ENCODE results near the gene NCOR1. TPM values are rescaled to one million over a fixed set of nuclear protein-coding genes. Genes with fewer than 3 reads are reported as not detected.
"Not testable (repeated sequence)": the region's sequence is repeated elsewhere in the genome, so short reads cannot be mapped to it uniquely, and the experiment has no call there.

Gene NCOR1
- total RNA-seq, 1 donor: 139 TPM

DNA sequence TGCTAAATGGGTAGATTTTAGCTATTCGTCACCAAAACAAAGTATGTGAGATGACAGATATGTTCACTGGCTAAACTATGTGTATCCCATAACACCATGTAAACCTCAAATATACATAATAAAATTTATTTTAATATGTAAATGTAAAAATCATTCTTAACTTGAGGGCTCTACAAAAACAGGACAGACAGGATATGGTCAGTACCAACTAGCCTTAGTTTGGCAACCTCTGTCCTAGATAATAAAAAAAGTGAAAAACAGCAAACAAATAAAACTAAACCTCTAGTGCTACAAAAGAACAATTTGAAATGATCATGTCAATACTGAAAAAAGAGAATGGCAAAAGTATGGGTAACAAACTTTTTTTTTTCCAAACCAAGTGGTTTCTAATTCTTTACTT is 33.8 kb downstream of the NCOR1 start:
- TF ChIP-seq, protein P1, sequence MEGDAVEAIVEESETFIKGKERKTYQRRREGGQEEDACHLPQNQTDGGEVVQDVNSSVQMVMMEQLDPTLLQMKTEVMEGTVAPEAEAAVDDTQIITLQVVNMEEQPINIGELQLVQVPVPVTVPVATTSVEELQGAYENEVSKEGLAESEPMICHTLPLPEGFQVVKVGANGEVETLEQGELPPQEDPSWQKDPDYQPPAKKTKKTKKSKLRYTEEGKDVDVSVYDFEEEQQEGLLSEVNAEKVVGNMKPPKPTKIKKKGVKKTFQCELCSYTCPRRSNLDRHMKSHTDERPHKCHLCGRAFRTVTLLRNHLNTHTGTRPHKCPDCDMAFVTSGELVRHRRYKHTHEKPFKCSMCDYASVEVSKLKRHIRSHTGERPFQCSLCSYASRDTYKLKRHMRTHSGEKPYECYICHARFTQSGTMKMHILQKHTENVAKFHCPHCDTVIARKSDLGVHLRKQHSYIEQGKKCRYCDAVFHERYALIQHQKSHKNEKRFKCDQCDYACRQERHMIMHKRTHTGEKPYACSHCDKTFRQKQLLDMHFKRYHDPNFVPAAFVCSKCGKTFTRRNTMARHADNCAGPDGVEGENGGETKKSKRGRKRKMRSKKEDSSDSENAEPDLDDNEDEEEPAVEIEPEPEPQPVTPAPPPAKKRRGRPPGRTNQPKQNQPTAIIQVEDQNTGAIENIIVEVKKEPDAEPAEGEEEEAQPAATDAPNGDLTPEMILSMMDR (IDR thresholded peaks at IDR 0.05; ENCODE audit: insufficient read depth, low read length): no peak
- DNase-seq (ENCODE audit: low read depth): no peak
- H3K4me3 ChIP-seq (ENCODE audit: low read depth, low read length): no peak overlapping the region

DNA sequence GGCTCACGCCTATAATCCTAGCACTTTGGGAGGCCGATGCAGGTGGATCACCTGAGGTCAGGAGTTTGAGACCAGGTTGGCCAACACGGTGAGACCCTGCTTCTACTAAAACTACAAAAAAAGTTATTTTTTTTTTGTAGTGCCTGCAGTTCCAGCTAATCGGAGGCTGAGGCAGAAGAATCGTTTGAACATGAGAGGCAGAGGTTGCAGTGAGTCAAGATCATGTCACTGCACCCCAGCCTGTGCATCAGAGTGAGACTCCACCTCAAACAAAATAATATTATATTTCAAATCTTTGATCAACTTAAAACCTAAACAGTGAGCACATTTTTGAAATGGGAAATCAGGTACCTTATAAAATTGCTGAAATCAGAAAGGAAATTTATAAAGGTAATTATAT is 36.5 kb downstream of the NCOR1 start:
- H3K4me3 ChIP-seq (ENCODE audit: low read depth, low read length): no peak overlapping the region
- TF ChIP-seq, protein P1 (IDR thresholded peaks at IDR 0.05; ENCODE audit: insufficient read depth, low read length): no peak
- DNase-seq (ENCODE audit: low read depth): no peak

DNA sequence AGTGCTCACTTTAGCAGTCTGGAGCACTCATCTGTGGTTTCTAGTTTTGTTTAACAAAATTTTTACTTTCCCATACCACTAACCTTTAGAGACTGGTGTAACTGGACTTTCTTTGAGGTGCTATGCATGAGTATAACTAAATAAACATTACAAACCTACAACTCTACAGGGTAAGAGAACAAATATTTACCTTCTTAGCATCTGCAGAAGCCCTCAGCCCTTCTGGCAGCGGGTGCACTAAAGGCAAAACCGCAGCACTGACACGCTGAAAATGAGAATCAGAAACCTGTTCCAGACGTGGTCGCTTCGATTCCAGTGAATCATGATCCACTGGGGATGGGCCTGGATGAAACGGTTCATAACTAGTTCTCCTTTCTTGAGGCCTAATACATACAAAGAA is 43.7 kb downstream of the NCOR1 start:
- TF ChIP-seq, protein P1 (IDR thresholded peaks at IDR 0.05; ENCODE audit: insufficient read depth, low read length): no peak
- H3K4me3 ChIP-seq (ENCODE audit: low read depth, low read length): no peak overlapping the region
- no peak for DNase-seq (ENCODE audit: low read depth)

DNA sequence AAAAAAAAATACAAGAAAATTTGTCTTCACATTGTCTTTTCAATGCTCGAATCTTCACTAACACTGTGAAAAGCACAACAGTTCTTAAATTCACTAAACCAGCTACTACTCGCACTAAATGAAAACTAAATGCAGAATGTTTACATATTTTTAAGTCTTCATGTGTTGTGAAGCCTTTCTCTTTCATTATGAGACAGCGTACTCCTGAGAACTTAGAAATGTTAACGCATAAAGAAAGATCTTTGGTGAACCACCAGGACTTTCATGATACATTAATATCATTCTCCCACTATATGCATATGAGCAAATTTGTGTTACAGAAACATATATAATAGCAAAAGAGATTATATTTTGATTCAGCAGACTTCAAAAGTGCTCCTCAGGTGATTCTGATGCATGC is 48.6 kb downstream of the NCOR1 start:
- DNase-seq (ENCODE audit: low read depth); H3K4me3 ChIP-seq (ENCODE audit: low read depth, low read length): not testable (repeated sequence)

DNA sequence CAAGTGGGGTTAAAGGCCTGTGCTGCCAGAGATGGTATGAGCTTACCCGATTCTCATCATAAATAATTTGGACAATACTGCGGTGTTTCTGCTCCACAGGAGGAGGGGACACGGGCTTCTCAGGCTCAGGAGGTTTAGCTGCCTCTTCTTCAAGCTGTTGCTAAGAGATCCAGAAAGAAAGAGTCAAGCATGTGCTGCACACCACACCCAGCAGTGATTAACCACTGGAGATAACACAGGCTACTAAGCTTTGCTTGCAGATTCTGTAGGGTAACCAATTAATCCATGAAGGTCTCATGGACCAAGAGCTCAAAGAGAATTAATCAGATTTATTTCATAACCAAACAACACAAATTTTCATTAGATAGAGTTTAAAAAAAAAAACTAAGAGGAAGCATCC is 56.6 kb downstream of the NCOR1 start:
- TF ChIP-seq, protein P1 (IDR thresholded peaks at IDR 0.05; ENCODE audit: insufficient read depth, low read length): no peak
- DNase-seq (ENCODE audit: low read depth): peak; percentile 30
- H3K4me3 ChIP-seq (ENCODE audit: low read depth, low read length): no peak overlapping the region

DNA sequence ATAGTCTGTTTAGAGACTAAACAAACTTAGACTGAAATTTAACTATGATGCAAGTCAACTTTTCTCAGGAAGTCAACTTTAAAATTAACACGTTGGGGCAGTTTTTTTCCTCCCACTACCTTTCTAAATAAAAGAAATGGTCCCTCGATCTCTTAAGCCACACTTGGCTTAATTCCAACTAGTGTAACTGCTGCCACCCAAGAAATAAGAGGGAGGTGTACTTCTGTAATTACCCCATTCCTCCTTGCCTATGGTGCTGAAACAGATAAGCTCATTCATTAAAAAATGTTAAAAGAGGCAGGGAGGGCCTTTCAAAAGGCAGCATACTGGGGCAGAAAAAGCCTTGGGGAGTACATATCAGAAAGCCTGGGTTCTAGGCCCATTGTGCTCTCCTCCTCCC is 59.8 kb downstream of the NCOR1 start:
- H3K4me3 ChIP-seq (ENCODE audit: low read depth, low read length): no peak overlapping the region
- TF ChIP-seq, protein P1 (IDR thresholded peaks at IDR 0.05; ENCODE audit: insufficient read depth, low read length): no peak
- no peak for DNase-seq (ENCODE audit: low read depth)

DNA sequence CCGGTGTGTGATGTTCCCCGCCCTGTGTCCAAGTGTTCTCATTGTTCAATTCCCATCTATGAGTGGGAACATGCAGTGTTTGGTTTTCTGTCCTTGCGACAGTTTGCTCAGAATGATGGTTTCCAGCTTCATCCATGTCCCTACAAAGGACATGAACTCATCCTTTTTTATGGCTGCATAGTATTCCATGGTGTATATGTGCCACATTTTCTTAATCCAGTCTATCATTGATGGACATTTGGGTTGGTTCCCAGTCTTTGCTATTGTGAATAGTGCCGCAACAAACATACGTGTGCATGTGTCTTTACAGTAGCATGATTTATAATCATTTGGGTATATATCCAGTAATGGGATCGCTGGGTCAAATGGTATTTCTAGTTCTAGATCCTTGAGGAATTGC is 63.0 kb downstream of the NCOR1 start:
- not testable (repeated sequence) for DNase-seq (ENCODE audit: low read depth); H3K4me3 ChIP-seq (ENCODE audit: low read depth, low read length)

DNA sequence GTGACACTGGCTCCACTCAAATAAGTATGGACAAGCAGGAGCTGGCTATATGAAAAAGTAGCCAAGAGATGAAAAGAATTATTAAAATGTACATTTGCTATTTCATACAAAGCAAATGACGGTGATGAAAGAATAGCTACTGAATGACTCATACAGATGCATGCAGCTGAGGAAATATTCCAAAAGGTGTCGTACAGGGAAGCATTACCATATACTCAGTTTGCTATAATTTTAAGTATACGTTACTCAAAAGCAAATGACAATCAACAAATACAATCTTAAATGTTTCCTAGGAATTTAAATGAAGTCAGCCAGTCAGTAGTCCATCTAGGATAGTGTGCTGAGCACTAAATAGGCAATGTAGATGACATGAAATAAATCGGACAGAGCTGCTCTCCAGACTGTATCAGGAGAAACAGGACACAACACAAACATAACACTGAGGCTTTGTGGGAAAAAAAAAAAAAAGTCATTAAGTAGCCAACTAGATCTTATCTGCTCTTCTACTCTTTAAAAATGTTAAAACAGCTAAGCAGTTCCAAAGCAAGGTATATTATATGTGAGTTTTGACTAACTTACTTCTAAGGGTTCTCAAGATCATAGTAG is 65.0 kb downstream of the NCOR1 start:
- H3K4me3 ChIP-seq (ENCODE audit: low read depth, low read length): no peak overlapping the region
- TF ChIP-seq, protein P1 (IDR thresholded peaks at IDR 0.05; ENCODE audit: insufficient read depth, low read length): no peak
- peak; percentile 37 for DNase-seq (ENCODE audit: low read depth)
